GM21360 (cell line): ENCODE results near the gene AKAP12.

Source experiments
- ATAC-seq: cut with Tn5 transposase; IDR thresholded peaks from one replicate; pipeline ENCODE4 v1.9.1; 2021; ENCODE audit warnings: mild to moderate bottlenecking, moderate library complexity; ENCODE audit not compliant: unreplicated experiment

AKAP12 gene

DNA sequence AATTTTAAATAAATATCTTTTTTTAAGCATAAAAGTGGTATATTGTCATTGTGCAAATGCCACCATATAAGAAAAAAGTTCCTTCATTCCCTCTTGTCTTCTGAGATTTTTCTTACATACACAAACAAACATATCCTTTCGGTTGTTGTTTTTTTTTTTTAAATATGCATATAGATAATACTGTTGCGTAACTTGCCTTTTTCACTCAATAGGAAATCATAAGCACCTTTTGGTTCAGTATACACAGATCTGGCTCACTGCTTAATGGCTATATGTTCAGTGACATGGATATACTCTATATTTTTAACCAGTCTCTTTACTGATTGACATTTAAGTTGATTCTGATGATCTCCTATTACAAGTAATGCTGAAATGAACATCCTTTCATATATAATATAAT is 40.1 kb downstream of the AKAP12 start:
- ATAC-seq = no peak

DNA sequence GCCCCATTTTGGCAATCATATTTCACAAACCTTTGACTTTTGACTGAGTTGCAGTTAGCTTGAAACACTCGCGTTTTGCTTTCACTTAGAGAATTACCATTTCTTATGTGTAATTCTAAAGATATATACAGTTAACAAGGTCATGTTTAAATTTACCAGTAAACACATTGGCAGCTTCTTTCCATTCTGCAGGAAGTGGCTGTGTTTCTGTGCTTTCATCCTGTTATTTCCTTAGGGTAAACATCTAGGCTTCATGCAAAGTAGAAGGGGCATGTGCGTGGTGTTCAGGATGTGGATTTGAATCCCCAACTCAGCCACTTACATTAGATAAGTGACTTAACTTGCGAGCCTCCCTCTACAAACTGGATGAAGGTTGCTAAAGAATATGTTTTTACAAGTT is 41.1 kb downstream of the AKAP12 start:
- ATAC-seq = no peak

DNA sequence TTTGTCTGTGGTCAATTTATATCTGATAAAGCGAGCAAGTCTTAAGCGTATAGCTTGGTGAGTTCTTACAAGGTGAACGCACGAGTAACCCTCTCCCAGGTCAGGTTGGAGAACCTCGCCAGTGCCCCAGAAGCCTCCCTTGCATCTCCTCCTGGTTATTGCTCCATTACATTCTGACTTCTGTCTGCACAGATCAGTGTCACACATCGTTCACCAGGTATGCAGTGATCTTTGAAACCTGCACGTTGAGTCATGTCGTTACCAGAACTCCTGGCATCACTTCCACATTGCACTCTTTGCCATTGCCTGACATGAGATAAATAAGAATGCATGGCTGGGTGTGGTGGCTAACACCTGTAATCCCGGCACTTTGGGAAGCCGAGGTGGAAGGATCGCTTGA is 44.2 kb downstream of the AKAP12 start:
- peak; percentile 47 for ATAC-seq

- peak; percentile 46 for ATAC-seq
These were observed 44.8 kb downstream of the AKAP12 start for GRCh38 chr6:151284548-151285017.

- ATAC-seq = no peak
These were observed 45.4 kb downstream of the AKAP12 start for GRCh38 chr6:151285122-151285521.

GRCh38 chr6:151286214-151286613 is 46.4 kb downstream of the AKAP12 start:
- ATAC-seq = no peak

GRCh38 chr6:151288712-151289398 is 49.1 kb downstream of the AKAP12 start:
- no peak for ATAC-seq

DNA sequence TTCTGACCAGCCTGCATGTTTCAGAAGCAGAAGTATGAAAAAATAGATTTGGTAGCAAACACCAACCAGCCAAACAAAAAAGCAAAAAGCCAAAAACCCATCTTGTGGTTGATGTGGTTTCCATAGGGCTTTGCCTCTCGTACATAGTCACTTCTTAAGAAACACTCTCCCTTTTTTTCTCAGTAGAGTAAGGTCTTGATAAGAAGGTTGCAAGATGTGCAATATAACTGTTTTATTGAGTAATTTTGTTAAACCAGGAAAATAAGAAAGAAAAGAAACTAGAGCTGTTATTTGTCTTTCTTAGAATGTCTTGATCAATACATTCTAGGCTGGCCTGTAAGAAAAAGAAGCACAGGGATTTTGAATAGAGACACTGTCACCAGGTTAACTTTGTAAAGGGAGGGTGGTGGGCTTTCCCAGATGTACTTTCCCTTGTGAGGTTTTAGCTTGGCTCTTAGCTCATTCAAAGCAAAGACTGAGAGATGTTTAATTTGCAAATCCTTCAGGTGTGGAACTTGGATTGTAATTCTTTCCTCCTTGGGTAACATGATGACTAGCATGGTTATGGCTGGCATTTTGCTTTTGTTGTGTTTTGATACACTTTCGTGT is 49.7 kb downstream of the AKAP12 start:
- no peak for ATAC-seq

DNA sequence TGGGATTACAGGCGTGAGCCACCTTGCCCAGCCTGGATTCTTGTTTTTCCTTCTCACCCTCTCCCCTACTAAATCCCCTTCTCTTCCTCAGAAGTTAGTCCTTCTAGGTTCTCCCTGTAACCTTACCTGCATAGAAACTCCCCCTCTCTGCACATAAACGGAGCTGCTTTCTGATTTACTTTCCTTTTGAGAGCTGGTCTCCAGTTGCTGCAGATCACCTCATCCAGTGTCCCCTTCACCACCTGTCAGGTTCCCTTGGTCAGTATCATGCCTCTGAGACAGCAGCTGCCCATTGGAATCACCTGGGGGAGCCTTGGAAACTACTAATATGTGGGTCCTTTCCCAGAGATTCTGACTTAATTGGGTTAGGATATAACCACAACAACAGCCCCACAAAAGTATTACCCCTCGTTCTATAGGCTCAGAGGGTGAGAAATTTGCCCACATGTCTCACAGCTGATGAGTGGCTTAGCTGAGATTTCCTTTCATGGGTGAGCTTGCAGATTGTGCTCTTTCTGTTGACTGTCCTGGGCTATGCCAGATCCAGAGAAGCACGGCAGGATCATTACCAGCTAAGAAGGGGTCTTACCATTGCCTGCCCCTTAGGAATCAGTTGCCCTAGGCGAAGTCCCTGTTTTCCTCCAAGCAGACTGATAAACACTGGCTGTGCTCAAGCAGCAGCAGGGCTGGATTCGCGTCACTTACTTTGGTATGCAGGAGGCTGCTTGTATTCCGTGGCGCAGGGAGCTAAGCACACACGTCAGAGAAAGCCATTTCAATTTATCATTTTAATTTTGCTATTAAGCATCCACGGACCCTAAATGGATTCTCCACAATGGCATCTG is 51.3 kb downstream of the AKAP12 start:
- ATAC-seq = no peak

DNA sequence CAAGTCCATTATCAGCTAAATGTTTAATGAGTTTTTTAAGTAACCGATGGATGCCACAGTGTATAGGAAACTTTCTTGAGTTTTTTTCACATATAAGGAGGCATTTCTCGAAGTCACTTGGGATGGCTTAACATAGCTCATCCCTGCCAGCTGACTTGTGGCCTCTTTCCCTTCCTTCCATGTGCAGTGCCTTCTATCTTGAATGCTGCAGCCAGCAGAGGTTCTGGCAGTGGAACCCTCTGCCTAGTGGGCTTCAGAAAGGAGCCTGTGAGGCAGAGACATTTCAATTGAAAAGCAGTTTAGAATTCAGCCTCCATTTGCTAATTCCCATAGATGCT is 51.9 kb downstream of the AKAP12 start:
- ATAC-seq = no peak

GRCh38 chr6:151292974-151293687 is 53.4 kb downstream of the AKAP12 start:
- ATAC-seq = no peak

- ATAC-seq = no peak
These were observed 53.9 kb downstream of the AKAP12 start for GRCh38 chr6:151293688-151294016.

GRCh38 chr6:151294561-151295101 is 54.9 kb downstream of the AKAP12 start:
- ATAC-seq = no peak

DNA sequence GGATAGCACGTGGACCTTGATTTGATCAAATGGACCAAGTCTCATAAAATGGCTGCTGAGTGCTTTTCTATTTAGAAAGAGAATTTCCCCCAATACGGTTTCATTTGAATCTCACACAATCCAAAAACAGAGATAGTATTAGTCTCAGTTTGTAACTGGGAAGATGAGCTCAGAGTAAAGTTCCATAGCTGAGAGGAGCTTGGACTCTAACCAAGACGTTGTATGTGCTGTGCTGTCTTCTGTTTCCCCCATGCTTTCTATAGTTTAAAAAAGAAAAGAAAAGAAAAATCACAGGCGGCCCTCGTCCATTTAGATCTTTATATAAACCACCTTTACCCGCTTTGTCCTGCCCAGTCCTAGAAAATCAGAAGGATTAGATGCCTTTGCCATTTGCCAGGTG is 58.1 kb downstream of the AKAP12 start:
- ATAC-seq = no peak

GRCh38 chr6:151299011-151299410 is 59.2 kb downstream of the AKAP12 start:
- no peak for ATAC-seq

DNA sequence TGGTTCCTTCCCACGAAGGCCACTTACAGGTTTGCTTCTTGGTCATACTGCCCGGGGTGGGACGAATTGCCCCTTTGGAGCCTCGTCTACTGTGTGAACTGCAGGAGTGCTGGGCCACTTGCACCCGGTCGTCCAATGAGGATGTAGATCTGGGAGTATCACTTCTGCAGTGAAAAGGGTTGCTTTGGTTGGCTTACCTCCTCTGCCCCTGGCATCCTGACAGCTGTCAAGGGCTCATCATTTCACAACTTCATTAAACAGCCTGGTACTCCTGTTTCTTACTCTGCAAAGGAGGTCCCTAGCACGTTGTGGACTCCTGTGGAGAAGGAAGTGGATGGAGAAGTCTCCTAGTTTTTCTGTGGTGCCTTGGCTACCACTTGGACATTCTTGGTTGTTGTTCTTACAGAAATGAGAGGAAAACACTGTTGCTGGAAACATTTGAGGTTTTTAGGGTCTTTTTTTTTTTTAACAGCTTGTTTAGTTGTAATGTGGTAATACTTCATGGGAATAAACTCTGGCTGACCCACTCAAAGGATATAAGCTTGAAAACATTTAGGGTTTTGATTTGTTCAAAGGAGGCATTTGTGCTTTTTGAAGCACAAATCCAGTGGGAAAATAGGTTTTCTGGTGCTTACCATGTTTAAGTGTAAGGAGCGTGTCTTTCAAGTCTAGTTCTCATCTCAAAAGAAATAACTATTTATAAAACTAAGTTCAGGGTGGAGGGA is 60.7 kb downstream of the AKAP12 start:
- ATAC-seq = no peak

- no peak for ATAC-seq
These were observed 61.8 kb downstream of the AKAP12 start for GRCh38 chr6:151301547-151301946.

DNA sequence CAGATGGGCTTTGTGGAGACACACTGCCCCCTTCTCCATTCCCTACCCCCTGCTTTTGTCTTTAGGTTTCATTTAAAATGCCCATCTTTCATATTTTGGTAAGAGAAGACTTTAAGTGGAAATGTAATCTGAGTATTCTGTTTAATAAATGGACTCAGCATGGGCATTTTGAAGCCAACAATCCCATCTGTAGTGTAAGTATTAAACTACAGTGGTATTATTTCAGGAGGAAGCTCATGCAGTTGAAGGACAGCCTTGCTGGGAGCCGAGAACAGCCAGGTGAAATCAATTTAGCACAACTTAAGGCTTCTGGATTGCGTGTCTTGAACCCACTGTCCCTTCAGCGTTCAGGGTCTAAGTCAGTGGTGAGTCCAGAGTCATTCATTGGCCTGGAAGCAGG is 63.5 kb downstream of the AKAP12 start:
- no peak for ATAC-seq

- ATAC-seq = no peak
These were observed 66.6 kb downstream of the AKAP12 start for GRCh38 chr6:151306269-151306783.

DNA sequence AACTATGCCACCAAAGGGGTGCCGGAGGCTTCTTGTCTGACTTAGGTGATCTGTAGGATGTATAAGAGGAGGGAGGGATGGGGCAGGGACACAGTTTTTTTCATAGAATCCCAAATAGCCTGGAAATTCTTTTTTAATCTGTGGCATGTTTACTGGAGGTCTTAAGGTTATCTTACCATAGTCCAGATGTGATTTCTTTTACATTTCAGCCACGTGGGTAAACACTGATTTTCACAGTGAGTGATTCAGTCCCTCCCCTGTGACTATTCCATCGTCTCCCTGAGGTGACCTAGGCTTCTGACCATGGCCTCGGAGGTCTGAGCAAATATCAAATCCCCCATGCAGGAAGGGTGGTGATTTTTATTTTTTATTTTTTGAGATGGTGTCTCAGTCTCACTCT is 67.7 kb downstream of the AKAP12 start:
- ATAC-seq = no peak
